ENCODE results near the gene XYLT1. TPM values are rescaled to one million over a fixed set of nuclear protein-coding genes. Genes with fewer than 3 reads are reported as not detected.
"Not testable (repeated sequence)": the region's sequence is repeated elsewhere in the genome, so short reads cannot be mapped to it uniquely, and the experiment has no call there.

XYLT1 gene
- 14.7 TPM for total RNA-seq

GRCh38 chr16:17470908-17471718 is at the start of gene XYLT1:
Gene XYLT1 (minus strand): TSS chr16:17470960. CDS start chr16:17470796, 164 bp downstream.
- peak; percentile 57 for DNase-seq

- DNase-seq, result no peak
Observed at GRCh38 chr16:17520111-17520510, 49.4 kb upstream of the XYLT1 start.

- peak; percentile 26 for DNase-seq
Observed at GRCh38 chr16:17519101-17519955, 48.6 kb upstream of the XYLT1 start.

- no peak for DNase-seq
Observed at GRCh38 chr16:17518441-17518840, 47.7 kb upstream of the XYLT1 start.

GRCh38 chr16:17515421-17516210 is 44.9 kb upstream of the XYLT1 start:
- no peak for DNase-seq

GRCh38 chr16:17512636-17513220 is 42.0 kb upstream of the XYLT1 start:
- DNase-seq, result no peak

GRCh38 chr16:17511340-17511739 is 40.6 kb upstream of the XYLT1 start:
- peak; percentile 98 for DNase-seq

- DNase-seq, result no peak
Observed at GRCh38 chr16:17510567-17510966, 39.8 kb upstream of the XYLT1 start.

- no peak for DNase-seq
Observed at GRCh38 chr16:17509194-17509593, 38.4 kb upstream of the XYLT1 start.

- no peak for DNase-seq
Observed at GRCh38 chr16:17508303-17508702, 37.5 kb upstream of the XYLT1 start.

GRCh38 chr16:17507516-17507915 is 36.8 kb upstream of the XYLT1 start:
- not testable (repeated sequence) for DNase-seq

- not testable (repeated sequence) for DNase-seq
Observed at GRCh38 chr16:17505828-17506227, 35.1 kb upstream of the XYLT1 start.

GRCh38 chr16:17504050-17504449 is 33.3 kb upstream of the XYLT1 start:
- DNase-seq, result no peak

- DNase-seq, result no peak
Observed at GRCh38 chr16:17503331-17503730, 32.6 kb upstream of the XYLT1 start.

GRCh38 chr16:17501321-17501720 is 30.6 kb upstream of the XYLT1 start:
- DNase-seq, result no peak

GRCh38 chr16:17499223-17499902 is 28.6 kb upstream of the XYLT1 start:
- no peak for DNase-seq

- DNase-seq, result no peak
Observed at GRCh38 chr16:17497648-17498047, 26.9 kb upstream of the XYLT1 start.

GRCh38 chr16:17496891-17497290 is 26.1 kb upstream of the XYLT1 start:
- no peak for DNase-seq

GRCh38 chr16:17493012-17493411 is 22.3 kb upstream of the XYLT1 start:
- no peak for DNase-seq

- DNase-seq, result no peak
Observed at GRCh38 chr16:17491140-17491662, 20.4 kb upstream of the XYLT1 start.

GRCh38 chr16:17488506-17488905 is 17.7 kb upstream of the XYLT1 start:
- DNase-seq, result no peak
